ENCODE results near the gene ARHGEF33. TPM values are rescaled to one million over a fixed set of nuclear protein-coding genes. Genes with fewer than 3 reads are reported as not detected.

Gene ARHGEF33
- total and polyA plus RNA-seq, 10 donors = 0.04 to 2.0 (median 0.40) TPM

DNA sequence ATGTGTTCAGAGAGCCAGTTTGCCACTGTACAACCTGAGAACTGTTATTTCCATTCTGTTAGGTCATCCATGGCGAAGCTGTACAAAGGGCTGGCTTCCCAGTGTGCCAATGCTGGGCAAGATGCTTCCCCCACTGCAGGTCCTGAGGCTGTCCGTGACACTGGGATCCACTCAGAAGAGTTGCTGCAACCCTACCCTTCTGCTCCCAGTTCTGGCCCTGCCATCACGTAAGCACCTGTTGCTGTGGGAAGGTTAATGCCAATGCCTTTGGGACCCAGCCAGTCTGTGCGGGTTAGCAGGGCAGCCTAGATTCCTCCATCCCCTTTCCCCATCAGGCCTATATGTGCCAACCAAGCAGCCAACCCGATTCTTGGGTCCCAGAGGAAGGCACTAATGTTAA is 68.3 kb downstream of the ARHGEF33 start:
- Histone ChIP-seq H3K4me1 (peaks cover 0 to 14% (median 11%) of the 10 kb centered on the region in 6 donors), H3K4me3 (no peak overlapping the region), H3K27ac (no peak overlapping the region), H3K9me3 (no peaks in the 10 kb centered on the region), H3K27me3 (replicated peaks in 1 of 7) (peaks cover 0 to 24% (median 9%) of the 10 kb centered on the region in 7 donors), H3K36me3 (no peaks in the 10 kb centered on the region)
- intact Hi-C loops (cut with DNase I; ENCODE audit: low total_unique reads) = no loop called here
- 89 to 97% (median 94%) methylated on average over 5 of the region's 5 CpGs for WGBS, 5 donors
- DNase-seq = no peak
- TF ChIP-seq POLR2AphosphoS5 (IDR thresholded peaks at IDR 0.05) (no peak), POLR2A (IDR thresholded peaks at IDR 0.05) (no peak)
- TF ChIP-seq, protein P1, sequence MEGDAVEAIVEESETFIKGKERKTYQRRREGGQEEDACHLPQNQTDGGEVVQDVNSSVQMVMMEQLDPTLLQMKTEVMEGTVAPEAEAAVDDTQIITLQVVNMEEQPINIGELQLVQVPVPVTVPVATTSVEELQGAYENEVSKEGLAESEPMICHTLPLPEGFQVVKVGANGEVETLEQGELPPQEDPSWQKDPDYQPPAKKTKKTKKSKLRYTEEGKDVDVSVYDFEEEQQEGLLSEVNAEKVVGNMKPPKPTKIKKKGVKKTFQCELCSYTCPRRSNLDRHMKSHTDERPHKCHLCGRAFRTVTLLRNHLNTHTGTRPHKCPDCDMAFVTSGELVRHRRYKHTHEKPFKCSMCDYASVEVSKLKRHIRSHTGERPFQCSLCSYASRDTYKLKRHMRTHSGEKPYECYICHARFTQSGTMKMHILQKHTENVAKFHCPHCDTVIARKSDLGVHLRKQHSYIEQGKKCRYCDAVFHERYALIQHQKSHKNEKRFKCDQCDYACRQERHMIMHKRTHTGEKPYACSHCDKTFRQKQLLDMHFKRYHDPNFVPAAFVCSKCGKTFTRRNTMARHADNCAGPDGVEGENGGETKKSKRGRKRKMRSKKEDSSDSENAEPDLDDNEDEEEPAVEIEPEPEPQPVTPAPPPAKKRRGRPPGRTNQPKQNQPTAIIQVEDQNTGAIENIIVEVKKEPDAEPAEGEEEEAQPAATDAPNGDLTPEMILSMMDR (IDR thresholded peaks at IDR 0.05 in 8 of 11, conservative IDR thresholded peaks at IDR 0.05 in 3 of 11) = no peak

DNA sequence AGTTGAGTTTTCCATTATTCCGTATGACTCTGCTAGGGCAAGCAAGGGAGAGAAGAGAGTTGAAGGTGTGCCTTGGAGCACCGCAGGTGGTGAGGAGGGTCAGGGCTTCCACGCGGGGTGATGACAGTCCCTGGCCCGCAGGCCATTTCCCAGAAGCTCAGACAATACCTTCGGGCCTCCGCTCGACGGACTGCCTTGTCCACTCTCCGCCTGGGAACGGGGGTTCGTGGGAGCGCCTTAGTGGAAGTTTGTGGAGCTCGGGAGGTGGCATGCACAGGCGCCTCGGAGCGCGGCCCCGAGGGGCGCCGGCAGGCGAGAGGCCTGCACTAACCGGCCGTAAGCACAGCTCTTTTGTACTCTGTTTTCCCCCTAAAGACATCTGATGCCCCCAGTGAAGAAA is 69.8 kb downstream of the ARHGEF33 start:
- H3K4me3 ChIP-seq = peak overlapping the region in 3 of 8 donors; percentile 38 to 66 (median 41)

DNA sequence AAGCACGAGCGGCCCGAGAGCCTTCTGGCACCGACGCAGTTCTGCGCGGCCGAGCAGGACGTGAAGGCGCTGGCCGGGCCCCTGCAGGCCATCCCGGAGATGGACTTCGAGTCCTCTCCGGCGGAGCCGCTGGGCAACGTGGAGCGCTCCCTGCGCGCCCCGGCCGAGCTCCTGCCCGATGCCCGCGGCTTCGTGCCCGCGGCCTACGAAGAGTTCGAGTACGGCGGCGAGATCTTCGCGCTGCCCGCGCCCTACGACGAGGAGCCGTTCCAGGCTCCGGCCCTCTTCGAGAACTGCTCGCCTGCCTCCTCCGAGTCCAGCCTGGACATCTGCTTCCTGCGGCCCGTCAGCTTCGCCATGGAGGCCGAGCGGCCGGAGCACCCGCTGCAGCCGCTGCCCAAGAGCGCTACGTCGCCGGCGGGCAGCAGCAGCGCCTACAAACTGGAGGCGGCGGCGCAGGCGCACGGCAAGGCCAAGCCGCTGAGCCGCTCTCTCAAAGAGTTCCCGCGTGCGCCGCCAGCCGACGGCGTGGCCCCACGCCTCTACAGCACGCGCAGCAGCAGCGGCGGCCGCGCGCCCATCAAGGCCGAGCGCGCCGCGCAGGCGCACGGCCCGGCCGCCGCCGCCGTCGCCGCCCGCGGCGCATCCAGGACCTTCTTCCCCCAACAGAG is 70.4 kb downstream of the ARHGEF33 start:
- Histone ChIP-seq H3K36me3 (no peaks in the 10 kb centered on the region), H3K4me3 (peak overlapping the region; percentile 20 to 66 (median 38)), H3K27me3 (replicated peaks in 1 of 7) (peaks cover 0 to 24% (median 9%) of the 10 kb centered on the region in 7 donors), H3K4me1 (peaks cover 0 to 14% (median 11%) of the 10 kb centered on the region in 6 donors), H3K9me3 (no peaks in the 10 kb centered on the region), H3K27ac (peak overlapping the region in 1 of 8 donors; percentile 26)
- 7 to 21% (median 11%) methylated on average over 61 to 97 of the region's 97 CpGs for WGBS, 5 donors
- TF ChIP-seq POLR2AphosphoS5 (IDR thresholded peaks at IDR 0.05) (peak in 2 of 3 donors; percentile 39 to 62), POLR2A (IDR thresholded peaks at IDR 0.05) (no peak)
- intact Hi-C loops (cut with DNase I; ENCODE audit: low total_unique reads) = no loop called here
- peak; percentile 87 for DNase-seq

More for the DNA sequence above, 69.8 kb downstream of the ARHGEF33 start:
- H3K9me3 ChIP-seq = no peaks in the 10 kb centered on the region
- H3K27ac ChIP-seq = no peak overlapping the region
- H3K4me1 ChIP-seq = peaks cover 0 to 14% (median 11%) of the 10 kb centered on the region in 6 donors
- 82 to 93% (median 87%) methylated on average over 23 to 24 of the region's 24 CpGs for WGBS, 5 donors
- no peaks in the 10 kb centered on the region for H3K36me3 ChIP-seq
- peaks cover 0 to 24% (median 9%) of the 10 kb centered on the region in 7 donors for H3K27me3 ChIP-seq (replicated peaks in 1 of 7)
- DNase-seq = peak; percentile 74
- TF ChIP-seq, protein P1 (IDR thresholded peaks at IDR 0.05 in 8 of 11, conservative IDR thresholded peaks at IDR 0.05 in 3 of 11) = no peak
- TF ChIP-seq POLR2A (IDR thresholded peaks at IDR 0.05) (no peak), POLR2AphosphoS5 (IDR thresholded peaks at IDR 0.05) (no peak)
- intact Hi-C loops (cut with DNase I; ENCODE audit: low total_unique reads) = no loop called here

DNA sequence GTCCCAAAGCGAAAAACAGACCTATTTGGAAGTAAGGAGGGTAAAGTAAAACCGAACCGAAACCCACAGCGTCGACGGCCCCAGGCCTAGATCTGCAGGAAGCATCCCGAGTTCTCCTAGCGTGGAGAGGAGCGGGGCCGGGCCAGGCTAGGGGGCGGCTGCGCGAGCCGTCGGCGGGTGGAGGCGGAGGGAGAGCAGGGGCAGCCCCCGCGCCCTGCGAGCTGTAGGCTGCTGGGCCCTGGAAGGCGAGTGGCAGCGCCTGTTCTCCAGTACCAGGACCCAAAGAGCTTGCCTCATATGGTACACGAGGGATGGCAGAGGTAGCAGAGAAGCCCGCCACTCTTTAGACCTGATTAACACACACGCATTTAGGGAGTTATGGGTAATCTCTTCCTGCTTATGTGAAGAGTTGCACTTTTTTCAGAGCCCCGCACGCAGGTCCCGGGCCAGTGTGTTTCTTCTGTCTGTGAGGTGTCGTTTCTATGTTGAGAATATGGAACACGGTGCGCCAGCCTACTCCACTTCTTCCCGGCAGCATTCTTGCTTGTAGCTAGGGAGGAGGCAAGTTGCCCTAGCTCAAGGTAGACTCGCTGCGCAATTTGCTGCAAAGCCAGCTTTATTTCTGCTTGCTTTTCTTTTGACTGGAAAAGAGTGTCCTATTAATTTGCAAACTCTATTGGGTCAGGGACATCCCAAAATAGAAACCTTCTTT is 71.1 kb downstream of the ARHGEF33 start:
- intact Hi-C loops (cut with DNase I; ENCODE audit: low total_unique reads) = no loop called here
- Histone ChIP-seq H3K27me3 (replicated peaks in 1 of 7) (peaks cover 0 to 24% (median 9%) of the 10 kb centered on the region in 7 donors), H3K36me3 (no peaks in the 10 kb centered on the region), H3K4me1 (peaks cover 0 to 14% (median 11%) of the 10 kb centered on the region in 6 donors), H3K4me3 (peak overlapping the region in 6 of 8 donors; percentile 25 to 66 (median 40)), H3K9me3 (no peaks in the 10 kb centered on the region), H3K27ac (no peak overlapping the region)
- 64 to 75% (median 66%) methylated on average over 34 of the region's 34 CpGs for WGBS, 5 donors
- TF ChIP-seq POLR2AphosphoS5 (IDR thresholded peaks at IDR 0.05) = no peak
- TF ChIP-seq POLR2A (IDR thresholded peaks at IDR 0.05) = no peak
- TF ChIP-seq, protein P1 (IDR thresholded peaks at IDR 0.05 in 8 of 11, conservative IDR thresholded peaks at IDR 0.05 in 3 of 11) = no peak
- no peak for DNase-seq

All from spleen (tissue), 11 donors.